Neural crest cell (in vitro differentiated cells): ENCODE measurements around the gene DBNDD1. TPM values are rescaled to one million over a fixed set of nuclear protein-coding genes. Genes with fewer than 3 reads are reported as not detected.

ENCODE experiments used
- DNase-seq: peaks from one replicate; pipeline ENCODE4 v3.0.0; 2021; ENCODE audit warnings: low read depth, mixed read lengths, low spot score
- H3K27ac Mint-ChIP-seq: one replicate; pipeline ENCODE4 v1.8.0; 2021; ENCODE audit warnings: mild to moderate bottlenecking, mixed read lengths; ENCODE audit not compliant: unreplicated experiment
- H3K27me3 Mint-ChIP-seq: 2 replicates; pipeline ENCODE4 v1.8.0; 2021; ENCODE audit warnings: low read depth, mild to moderate bottlenecking, mixed read lengths
- H3K36me3 Mint-ChIP-seq: 2 replicates; pipeline ENCODE4 v1.8.0; 2021; ENCODE audit warnings: low read depth, mild to moderate bottlenecking, mixed read lengths
- H3K4me1 Mint-ChIP-seq: 2 replicates; pipeline ENCODE4 v1.8.0; 2021; ENCODE audit warnings: mixed read lengths
- H3K4me3 Mint-ChIP-seq: one replicate; pipeline ENCODE4 v1.8.0; 2021; ENCODE audit warnings: mild to moderate bottlenecking, mixed read lengths
- H3K9me3 Mint-ChIP-seq: 2 replicates; pipeline ENCODE4 v1.8.0; 2021; ENCODE audit warnings: mixed read lengths
- total RNA-seq: library from RNA; stranded (reverse); gene quantifications from 2 replicates; pipeline ENCODE4 v1.2.1, GENCODE V29; 2021
- TF ChIP-seq, protein P1 (sequence below): fragments of 200-600 bp; sonication (generic); conservative IDR thresholded peaks from 2 replicates; pipeline ENCODE4 v1.5.0; 2021; ENCODE audit warnings: antibody characterized with exemption, mild to moderate bottlenecking

DBNDD1 gene
- total RNA-seq, 1 donor from 2014 or later, result 4.9 TPM

DNA sequence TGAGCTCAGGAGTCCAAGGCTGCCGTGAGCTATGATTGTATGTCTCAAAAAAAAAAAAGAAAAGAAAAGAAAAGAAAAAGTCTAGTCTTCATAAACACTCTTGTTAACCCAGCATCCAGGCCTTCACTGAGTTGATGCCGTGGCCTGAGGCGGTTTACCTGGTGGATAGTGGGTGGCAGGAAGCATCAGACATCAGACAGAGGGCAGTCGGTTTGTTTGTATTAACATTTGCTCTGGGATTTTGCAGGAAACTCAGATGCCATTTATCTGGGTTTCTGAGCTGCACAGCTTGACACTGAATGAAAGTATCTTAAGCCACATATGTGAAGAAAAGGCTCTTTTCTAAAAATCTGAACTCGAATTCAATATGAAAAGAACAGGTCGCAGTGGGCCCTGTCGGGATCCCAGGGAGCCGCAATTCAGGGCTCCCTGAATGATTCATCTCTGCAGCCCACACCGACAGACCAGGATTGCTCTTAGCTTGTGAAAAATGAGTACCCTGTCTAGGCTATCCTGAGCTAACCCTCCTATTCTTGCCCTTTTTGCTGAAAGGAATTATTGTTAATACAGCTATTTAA, 1.1 kb upstream of the DBNDD1 start:
- TF ChIP-seq, protein P1, sequence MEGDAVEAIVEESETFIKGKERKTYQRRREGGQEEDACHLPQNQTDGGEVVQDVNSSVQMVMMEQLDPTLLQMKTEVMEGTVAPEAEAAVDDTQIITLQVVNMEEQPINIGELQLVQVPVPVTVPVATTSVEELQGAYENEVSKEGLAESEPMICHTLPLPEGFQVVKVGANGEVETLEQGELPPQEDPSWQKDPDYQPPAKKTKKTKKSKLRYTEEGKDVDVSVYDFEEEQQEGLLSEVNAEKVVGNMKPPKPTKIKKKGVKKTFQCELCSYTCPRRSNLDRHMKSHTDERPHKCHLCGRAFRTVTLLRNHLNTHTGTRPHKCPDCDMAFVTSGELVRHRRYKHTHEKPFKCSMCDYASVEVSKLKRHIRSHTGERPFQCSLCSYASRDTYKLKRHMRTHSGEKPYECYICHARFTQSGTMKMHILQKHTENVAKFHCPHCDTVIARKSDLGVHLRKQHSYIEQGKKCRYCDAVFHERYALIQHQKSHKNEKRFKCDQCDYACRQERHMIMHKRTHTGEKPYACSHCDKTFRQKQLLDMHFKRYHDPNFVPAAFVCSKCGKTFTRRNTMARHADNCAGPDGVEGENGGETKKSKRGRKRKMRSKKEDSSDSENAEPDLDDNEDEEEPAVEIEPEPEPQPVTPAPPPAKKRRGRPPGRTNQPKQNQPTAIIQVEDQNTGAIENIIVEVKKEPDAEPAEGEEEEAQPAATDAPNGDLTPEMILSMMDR, result no peak
- Mint-ChIP-seq H3K27ac (no peak overlapping the region), H3K27me3 (peaks cover 48% of the 10 kb centered on the region), H3K4me3 (peak overlapping the region; percentile 76), H3K9me3 (no peaks in the 10 kb centered on the region), H3K36me3 (no peaks in the 10 kb centered on the region), H3K4me1 (peaks cover 22% of the 10 kb centered on the region)
- DNase-seq, result no peak

- Mint-ChIP-seq H3K9me3 (no peaks in the 10 kb centered on the region), H3K4me1 (peaks cover 22% of the 10 kb centered on the region), H3K4me3 (peak overlapping the region; percentile 76), H3K36me3 (no peaks in the 10 kb centered on the region), H3K27ac (no peak overlapping the region), H3K27me3 (peaks cover 48% of the 10 kb centered on the region)
- no peak for DNase-seq
- TF ChIP-seq, protein P1, result peak; percentile 55
These were observed 445 bp upstream of the DBNDD1 start for GRCh38 chr16:90019543-90020259.

GRCh38 chr16:90018297-90018651, 982 bp downstream of the DBNDD1 start:
- H3K27me3 Mint-ChIP-seq, result peaks cover 46% of the 10 kb centered on the region
- no peaks in the 10 kb centered on the region for H3K9me3 Mint-ChIP-seq
- H3K4me3 Mint-ChIP-seq, result peak overlapping the region; percentile 82
- DNase-seq, result no peak
- H3K36me3 Mint-ChIP-seq, result no peaks in the 10 kb centered on the region
- H3K27ac Mint-ChIP-seq, result no peak overlapping the region
- TF ChIP-seq, protein P1, result no peak
- H3K4me1 Mint-ChIP-seq, result peaks cover 22% of the 10 kb centered on the region

- Mint-ChIP-seq H3K36me3 (no peaks in the 10 kb centered on the region), H3K27ac (no peak overlapping the region), H3K27me3 (peaks cover 43% of the 10 kb centered on the region), H3K4me1 (peaks cover 17% of the 10 kb centered on the region), H3K4me3 (no peak overlapping the region), H3K9me3 (no peaks in the 10 kb centered on the region)
- TF ChIP-seq, protein P1, result no peak
- DNase-seq, result no peak
These were observed 2.8 kb downstream of the DBNDD1 start for GRCh38 chr16:90016339-90016950.

- Mint-ChIP-seq H3K4me3 (no peak overlapping the region), H3K36me3 (no peaks in the 10 kb centered on the region), H3K9me3 (no peaks in the 10 kb centered on the region), H3K27ac (no peak overlapping the region), H3K27me3 (peaks cover 36% of the 10 kb centered on the region), H3K4me1 (peaks cover 10% of the 10 kb centered on the region)
- TF ChIP-seq, protein P1, result no peak
- DNase-seq, result no peak
These were observed 3.5 kb downstream of the DBNDD1 start for GRCh38 chr16:90015586-90016338.
